OCI-LY3 (cell line): ENCODE measurements around the gene RPRM.

Experiments
- H2AFZ ChIP-seq: fragments of 200-600, 300-600 bp; shearing (Covaris generic); 2 replicates; pipeline ENCODE4 v1.6.0; 2014; ENCODE audit warnings: antibody characterized with exemption, low read depth, low read length
- H3K27ac ChIP-seq: fragments of 200-600, 300-600 bp; sonication (generic); 2 replicates; pipeline ENCODE4 v1.5.1; 2014; ENCODE audit warnings: mild to moderate bottlenecking, low read length, moderate library complexity, mixed read lengths
- H3K27me3 ChIP-seq: fragments of 200-600, 300-600 bp; sonication (generic); 2 replicates; pipeline ENCODE4 v1.6.1; 2014; ENCODE audit warnings: low read depth, low read length, mixed read lengths
- H3K36me3 ChIP-seq: fragments of 200-600, 300-600 bp; sonication (generic); replicated peaks from 2 replicates; pipeline ENCODE3; 2014; ENCODE audit warnings: low read depth, low read length, mixed read lengths
- H3K4me1 ChIP-seq: fragments of 300-600, 200-600 bp; sonication (generic); 2 replicates; pipeline ENCODE4 v1.6.1; 2014; ENCODE audit warnings: low read length, mixed read lengths
- H3K4me2 ChIP-seq: fragments of 200-600, 300-600 bp; sonication (generic); 2 replicates; pipeline ENCODE4 v1.6.1; 2014; ENCODE audit warnings: low read length, mixed read lengths
- H3K4me3 ChIP-seq: fragments of 300-600, 200-600 bp; sonication (generic); 2 replicates; pipeline ENCODE4 v1.5.1; 2014; ENCODE audit warnings: antibody characterized with exemption, mild to moderate bottlenecking, low read length, moderate library complexity
- H3K79me2 ChIP-seq: fragments of 300-600, 200-600 bp; shearing (Covaris generic); 2 replicates; pipeline ENCODE4 v1.6.1; 2014; ENCODE audit warnings: mild to moderate bottlenecking, low read length, mixed read lengths
- H3K9ac ChIP-seq: fragments of 300-600, 200-600 bp; shearing (Covaris generic); 2 replicates; pipeline ENCODE4 v1.6.0; 2014; ENCODE audit warnings: mild to moderate bottlenecking, low read length, moderate library complexity
- H3K9me3 ChIP-seq: fragments of 200-600, 300-600 bp; shearing (Covaris generic); 2 replicates; pipeline ENCODE4 v1.6.1; 2014; ENCODE audit warnings: low read length, mixed read lengths; ENCODE audit not compliant: insufficient read depth
- H4K20me1 ChIP-seq: fragments of 200-600, 300-600 bp; sonication (generic); 2 replicates; pipeline ENCODE4 v1.6.1; 2016; ENCODE audit warnings: low read length, mixed read lengths; ENCODE audit not compliant: insufficient read depth
- CTCF ChIP-seq: fragments of 200-600, 300-600 bp; sonication (generic); IDR thresholded peaks from 2 replicates; pipeline ENCODE4 v1.5.1; 2014; ENCODE audit warnings: antibody characterized with exemption, low read length, low read depth
- EZH2phosphoT487 ChIP-seq: fragments of 200-600 bp; shearing (Covaris generic); IDR thresholded peaks from 2 replicates; pipeline ENCODE4 v1.6.1; 2018; ENCODE audit warnings: antibody characterized with exemption, mixed run types, low read depth

RPRM gene

GRCh38 chr2:153478289-153479261 is at the start of gene RPRM:
TSS of gene RPRM (minus strand) at chr2:153478762. CDS start at chr2:153478565, 197 bp downstream.
- Histone ChIP-seq H2AFZ (no peak within 1 kb of the TSS), H3K4me1 (peaks cover 7% of the 10 kb centered on the region), H3K4me2 (no peak within 1 kb of the TSS), H3K79me2 (no peaks in the 10 kb centered on the region), H3K36me3 (no peaks in the 10 kb centered on the region), H3K27me3 (no peaks in the 10 kb centered on the region), H3K27ac (no peak within 1 kb of the TSS), H3K9ac (no peak within 1 kb of the TSS), H3K9me3 (no peaks in the 10 kb centered on the region), H4K20me1 (no peaks in the 10 kb centered on the region), H3K4me3 (no peak within 1 kb of the TSS)
- TF ChIP-seq EZH2phosphoT487 (no peak), CTCF (no peak)

- H4K20me1 ChIP-seq: no peaks in the 10 kb centered on the region
- H3K27me3 ChIP-seq: no peaks in the 10 kb centered on the region
- no peak overlapping the region for H3K4me3 ChIP-seq
- H3K9me3 ChIP-seq: no peaks in the 10 kb centered on the region
- H2AFZ ChIP-seq: no peak overlapping the region
- no peak overlapping the region for H3K9ac ChIP-seq
- 0 out of 2 replicates have a peak overlapping the region, but pooled peaks have one; percentile 3 for H3K4me2 ChIP-seq
- no peaks in the 10 kb centered on the region for H3K79me2 ChIP-seq
- no peaks in the 10 kb centered on the region for H3K36me3 ChIP-seq
- H3K4me1 ChIP-seq: peaks cover 3% of the 10 kb centered on the region; the same call in 1 of the 2 replicates
- no peak overlapping the region for H3K27ac ChIP-seq
- no peak for TF ChIP-seq EZH2phosphoT487
- peak; percentile 89 for TF ChIP-seq CTCF
These were observed 40.8 kb upstream of the RPRM start for GRCh38 chr2:153519257-153519875.

DNA sequence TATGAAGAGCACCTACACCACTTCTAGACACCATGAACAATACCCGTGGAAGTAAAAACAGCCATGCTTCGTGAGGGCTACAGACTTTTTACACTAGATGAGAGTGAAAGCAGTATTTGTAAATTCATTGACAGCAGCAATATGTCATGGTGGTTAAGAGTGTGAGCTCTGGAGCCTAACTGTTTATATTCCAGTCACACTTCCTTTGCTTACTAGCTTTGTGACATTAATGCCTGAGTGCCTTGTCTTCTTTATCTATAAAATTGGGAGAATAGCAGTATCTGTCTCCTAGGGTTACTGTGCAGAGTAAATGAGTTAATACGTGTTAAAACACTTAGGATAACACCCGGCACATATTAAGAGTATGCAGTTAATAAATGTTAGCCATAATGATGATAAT is 33.8 kb upstream of the RPRM start:
- TF ChIP-seq EZH2phosphoT487 (no peak), CTCF (no peak)
- H4K20me1 ChIP-seq: no peaks in the 10 kb centered on the region

GRCh38 chr2:153510996-153511395 is 32.4 kb upstream of the RPRM start:
- no peaks in the 10 kb centered on the region for H3K4me1 ChIP-seq
- H3K27me3 ChIP-seq: no peaks in the 10 kb centered on the region
- no peak overlapping the region for H3K27ac ChIP-seq
- H3K4me3 ChIP-seq: no peak overlapping the region
- H3K36me3 ChIP-seq: no peaks in the 10 kb centered on the region
- H3K9ac ChIP-seq: no peak overlapping the region
- TF ChIP-seq CTCF: no peak
- H3K4me2 ChIP-seq: no peak overlapping the region
- no peaks in the 10 kb centered on the region for H4K20me1 ChIP-seq
- H3K79me2 ChIP-seq: no peaks in the 10 kb centered on the region
- H2AFZ ChIP-seq: no peak overlapping the region
- H3K9me3 ChIP-seq: peaks cover 6% of the 10 kb centered on the region; the same call in 1 of the 2 replicates

More for the DNA sequence above, 33.8 kb upstream of the RPRM start:
- H3K4me2 ChIP-seq: no peak overlapping the region
- no peak overlapping the region for H3K4me3 ChIP-seq
- H2AFZ ChIP-seq: no peak overlapping the region
- no peaks in the 10 kb centered on the region for H3K4me1 ChIP-seq
- no peaks in the 10 kb centered on the region for H3K27me3 ChIP-seq
- no peaks in the 10 kb centered on the region for H3K79me2 ChIP-seq
- no peaks in the 10 kb centered on the region for H3K36me3 ChIP-seq
- H3K9me3 ChIP-seq: no peaks in the 10 kb centered on the region
- no peak overlapping the region for H3K9ac ChIP-seq
- H3K27ac ChIP-seq: no peak overlapping the region
